Activated CD4-positive, CD25-positive, alpha-beta regulatory T cell treated with anti-CD3 and anti-CD28 coated beads, Interleukin-2, amount 50 U/mL, for 16 hours (primary cell): ENCODE measurements around the gene TAMALIN.

Experiments used
- DNase-seq: peaks from one replicate; pipeline ENCODE4 v3.0.0-alpha.2; 2020; ENCODE audit warnings: low read depth, low spot score

The TAMALIN gene

DNA sequence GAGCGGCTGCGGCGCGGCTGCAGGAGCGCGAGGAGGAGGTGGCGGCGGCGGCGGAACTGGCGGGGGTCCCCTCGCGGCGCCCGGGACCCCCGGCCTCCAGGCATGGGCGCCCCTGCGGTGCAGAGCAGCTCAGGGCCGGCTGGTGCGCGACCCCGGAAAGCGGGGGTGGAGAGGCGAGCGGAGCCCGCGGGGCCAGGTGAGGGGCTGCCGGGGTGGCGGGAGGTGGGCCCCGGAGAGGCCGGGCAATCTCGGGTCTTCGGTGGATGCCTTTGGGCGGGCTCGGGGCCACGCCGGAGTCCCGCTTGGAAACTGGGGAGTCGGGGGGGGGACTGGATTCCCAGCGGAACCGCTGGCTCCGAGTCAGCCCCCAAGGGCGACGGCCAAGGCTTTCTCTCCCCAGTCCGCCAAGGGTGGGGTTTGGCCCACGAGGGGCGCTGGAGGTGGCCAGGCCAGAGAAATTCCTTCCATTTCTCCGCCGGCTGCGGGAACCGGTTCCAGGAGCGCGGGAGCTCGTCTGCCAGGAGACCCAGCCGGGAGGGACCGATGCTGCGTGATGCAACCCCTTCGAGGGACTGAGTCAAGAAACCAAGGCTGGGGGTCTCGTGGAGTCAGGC is 30.6 kb downstream of the TAMALIN start:
- no peak for DNase-seq

DNA sequence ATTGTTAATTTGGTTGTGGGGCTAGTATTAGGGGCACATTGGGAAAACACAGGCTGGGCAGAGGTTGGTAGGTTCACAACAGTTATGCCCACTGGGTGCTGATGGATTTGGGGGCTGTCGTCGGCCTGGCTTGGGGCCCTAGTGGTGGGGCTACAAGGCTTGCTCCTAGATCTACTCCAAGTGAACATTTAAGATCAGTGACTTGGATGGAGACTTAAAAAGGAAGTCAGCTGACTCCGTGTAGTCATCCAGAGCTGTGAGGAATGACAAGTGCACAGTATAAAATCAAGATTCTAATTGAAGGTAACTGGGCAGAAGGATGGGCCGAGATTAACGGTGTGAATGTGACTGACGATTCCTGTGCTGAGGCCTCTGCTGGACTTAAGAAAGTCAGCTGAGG is 31.7 kb downstream of the TAMALIN start:
- no peak for DNase-seq

DNA sequence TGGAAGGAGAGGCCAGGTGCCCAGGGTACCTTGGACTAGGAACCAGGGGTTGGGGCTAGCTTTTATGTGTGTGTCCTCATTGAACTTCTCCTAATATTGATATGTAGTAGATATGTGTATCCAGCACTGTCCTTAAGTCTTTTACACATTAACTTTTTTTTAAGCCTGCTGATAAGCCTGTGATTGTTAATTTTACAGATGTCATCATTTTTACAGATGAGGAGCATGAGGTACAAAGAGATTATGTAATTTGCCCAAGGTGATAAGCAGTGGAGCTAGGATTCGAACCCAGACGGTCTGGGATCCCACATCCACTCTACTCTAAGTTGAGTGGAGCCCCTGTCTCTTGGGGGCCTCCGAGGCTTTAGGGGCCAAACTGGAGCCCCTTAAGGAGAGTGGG is 34.3 kb downstream of the TAMALIN start:
- DNase-seq = no peak

DNA sequence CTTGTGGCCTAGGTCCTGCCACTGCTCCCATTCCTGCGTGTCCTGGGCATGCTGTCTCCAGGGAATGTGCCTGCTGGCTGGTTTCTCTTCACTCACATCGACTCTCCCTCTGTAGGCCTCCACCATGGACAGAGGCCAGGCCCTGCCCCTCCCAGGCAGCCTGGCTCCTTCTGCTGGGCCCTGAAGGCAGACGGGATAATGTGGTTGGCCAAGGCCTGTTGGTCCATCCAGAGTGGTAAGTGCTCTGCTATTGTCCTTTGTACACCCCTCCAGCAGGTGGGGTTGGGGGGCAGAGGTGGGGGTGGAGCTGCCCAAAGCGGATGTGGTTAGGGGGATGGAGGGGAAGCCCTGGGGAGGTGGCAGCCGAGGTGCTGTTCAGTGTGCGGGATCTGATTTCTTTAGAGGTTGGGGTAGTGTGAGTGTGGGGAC is 35.0 kb downstream of the TAMALIN start:
- DNase-seq = no peak

DNA sequence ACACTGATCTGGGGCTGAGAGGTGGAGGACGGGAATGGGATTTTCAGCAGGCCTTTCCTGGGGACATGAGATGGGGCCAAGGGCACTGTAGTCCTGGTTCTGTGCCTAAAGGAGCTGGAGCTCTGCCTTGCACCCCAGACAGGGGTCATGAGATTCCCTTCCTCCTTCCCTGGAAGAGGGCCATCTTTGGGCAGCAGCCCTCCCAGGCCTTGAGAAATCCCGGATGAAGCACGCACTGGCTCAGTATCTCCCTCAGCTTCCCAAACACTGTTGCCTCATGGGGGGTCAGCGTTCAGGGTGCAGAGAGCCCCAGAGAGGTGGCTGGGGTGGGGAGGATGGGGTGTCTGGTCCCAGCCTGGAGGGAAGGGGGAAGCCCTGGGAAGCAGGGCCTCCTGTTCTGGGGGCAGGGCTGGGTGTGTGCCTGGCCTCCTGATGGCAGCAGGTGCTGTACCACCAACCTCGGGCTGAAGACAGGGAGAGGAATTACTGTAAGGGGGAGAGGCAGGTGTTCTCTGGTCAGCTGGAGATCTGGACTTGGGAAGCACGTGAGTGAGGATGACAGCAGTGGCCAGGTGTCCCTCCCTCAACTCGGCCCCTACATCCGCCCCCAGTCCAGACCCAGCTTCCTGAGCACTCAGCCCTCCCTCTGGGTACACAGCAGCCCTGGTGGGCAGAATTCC is 36.1 kb downstream of the TAMALIN start:
- no peak for DNase-seq

DNA sequence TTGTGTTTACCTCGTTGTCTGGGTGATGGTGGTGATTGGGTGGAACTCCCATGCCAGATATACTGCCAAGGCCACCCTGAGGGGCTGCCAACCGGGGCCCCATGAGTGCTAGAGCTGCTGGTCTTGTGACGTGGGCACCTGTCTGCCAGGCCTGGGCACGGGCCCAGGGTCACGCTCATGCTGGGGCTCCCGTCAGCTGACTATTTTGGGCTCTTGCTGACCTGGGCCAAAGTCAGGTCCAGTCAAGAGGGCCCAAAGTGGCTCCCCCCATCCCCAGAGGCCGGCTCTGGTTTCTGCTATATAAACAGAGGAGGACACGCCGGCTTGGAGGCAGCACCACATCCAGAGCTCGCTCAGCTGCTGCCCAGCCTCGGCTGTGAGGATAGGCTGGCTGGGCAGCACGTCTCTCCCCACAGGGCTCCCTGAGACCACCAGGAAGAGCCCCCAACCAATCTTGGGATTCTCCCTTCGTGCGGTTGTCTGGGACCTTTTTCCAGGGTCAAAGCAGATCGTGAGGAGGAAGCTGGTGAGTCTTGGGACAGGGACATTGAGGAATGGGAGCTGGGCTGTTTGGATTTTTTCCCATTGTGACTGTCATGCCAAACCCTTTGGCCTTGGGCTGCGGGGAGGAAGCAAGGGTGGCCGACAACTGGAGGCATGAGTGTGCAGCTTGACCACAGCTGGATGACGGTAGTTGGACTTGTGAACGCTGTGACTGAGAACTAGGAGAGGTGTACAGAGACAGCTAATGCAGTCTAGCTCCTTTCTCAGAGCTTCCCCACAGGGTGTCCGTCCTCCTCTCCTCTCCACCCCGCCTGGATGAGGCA is 36.9 kb downstream of the TAMALIN start:
- no peak for DNase-seq

DNA sequence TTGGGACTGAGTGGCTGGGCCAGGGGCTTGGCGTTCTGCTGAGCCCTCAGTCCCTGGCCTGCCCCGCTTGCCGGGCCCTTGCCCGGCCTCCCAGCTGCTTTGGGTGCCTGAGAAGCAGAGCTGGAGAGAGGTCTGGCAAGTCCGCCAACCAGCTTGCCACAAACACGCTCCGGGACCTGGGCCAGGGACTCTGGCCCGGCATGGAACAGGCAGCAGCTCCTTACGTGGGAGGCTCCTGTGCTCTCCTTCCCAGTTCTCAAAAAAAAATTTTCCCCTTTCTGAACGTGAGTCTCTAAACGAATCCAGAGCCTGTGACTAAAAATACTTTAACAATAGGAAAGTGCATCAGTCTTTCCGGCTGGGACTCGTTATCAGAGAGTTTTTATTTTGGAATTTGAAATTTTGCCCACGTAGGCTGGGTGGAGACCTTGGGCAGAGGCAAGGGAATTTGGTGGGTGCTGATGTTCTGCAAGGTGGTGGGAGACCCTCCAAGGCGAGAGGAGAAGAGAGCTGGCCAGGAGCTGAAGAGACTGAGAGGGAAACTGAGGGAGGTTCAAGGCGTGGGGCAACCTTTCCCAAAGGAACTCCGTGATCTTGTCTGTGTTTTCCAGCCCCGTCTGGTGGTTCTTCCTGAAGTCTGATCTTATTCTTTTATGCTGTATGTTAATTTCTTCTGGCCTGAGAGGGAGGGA is 37.7 kb downstream of the TAMALIN start:
- DNase-seq = no peak

DNA sequence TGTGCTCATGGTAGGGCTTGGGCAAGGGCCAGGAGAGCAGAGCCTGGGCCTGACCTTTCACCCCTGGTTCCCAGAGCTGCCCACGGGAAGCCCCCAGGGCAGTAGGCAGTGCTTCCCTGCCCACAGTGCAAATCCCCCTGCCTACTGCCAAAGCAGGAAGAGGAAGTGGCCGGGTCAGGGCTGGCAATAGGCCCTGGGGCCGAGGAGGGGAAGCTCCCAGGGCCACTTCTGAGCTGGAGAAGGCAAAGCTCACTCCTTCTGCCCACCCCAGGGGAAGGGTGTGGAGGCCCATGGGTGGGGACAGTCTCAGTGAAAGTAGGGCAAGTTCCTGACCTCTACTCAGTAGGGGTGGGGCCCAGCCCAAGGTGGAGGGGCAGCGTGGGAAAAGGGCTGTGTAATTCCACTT is 39.1 kb downstream of the TAMALIN start:
- no peak for DNase-seq

DNA sequence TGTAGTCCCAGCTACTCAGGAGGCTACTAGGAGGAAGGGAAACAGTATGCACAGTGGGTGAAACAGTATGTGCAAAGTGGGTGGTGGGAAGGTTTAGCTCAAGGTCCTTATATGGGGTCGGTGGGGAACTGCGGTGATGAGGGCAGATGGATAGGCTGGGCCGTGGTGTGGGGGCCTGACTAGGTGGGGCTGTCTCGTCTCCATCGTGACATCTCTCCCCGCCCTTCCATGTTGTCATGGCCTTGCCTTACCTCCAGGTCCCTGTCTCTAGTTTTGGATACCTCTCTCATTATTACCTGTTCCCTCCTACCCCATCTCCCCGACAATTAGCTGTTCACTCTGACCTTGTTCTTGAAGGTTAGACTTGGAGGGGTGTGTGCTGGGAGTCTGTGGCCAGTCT is 40.1 kb downstream of the TAMALIN start:
- DNase-seq = no peak

DNA sequence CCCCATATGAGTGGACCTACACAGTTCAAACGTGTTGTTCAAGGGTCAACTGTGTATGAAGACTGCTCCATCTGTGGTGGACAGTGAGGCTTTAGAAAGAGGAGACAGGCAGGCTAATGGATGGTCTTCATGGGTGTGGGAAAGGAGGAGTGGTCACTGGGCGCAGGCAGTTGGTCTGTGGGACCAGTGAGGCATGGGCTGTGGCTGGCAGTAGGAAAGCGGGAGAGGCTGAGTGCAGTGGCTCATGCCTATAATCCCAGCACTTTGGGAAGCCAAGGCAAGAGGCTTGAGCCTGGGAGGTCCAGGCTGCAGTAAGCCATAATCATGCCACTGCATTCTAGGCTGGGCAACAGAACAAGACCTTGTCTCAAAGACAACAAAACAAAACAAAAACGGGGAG is 42.5 kb downstream of the TAMALIN start:
- DNase-seq = no peak

DNA sequence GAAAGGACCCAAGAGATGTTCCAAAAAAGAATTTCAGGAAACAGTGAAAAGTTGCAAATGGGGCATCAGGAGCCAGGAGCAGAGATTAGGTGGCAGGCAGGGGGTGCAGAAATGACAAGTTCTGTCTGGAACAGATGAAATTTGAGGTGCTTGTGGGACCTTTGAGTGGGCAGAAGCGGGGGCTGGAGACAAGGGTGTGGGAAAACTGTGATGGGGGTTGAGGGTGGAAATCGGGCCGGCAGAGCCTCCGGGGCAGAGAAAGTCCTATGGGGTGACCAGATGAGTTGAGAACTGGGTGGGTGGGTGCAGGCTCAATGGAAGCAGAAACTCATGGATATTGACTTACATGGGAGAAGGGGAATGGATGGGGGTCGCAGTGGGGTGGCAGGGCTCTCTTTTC is 42.9 kb downstream of the TAMALIN start:
- no peak for DNase-seq

DNA sequence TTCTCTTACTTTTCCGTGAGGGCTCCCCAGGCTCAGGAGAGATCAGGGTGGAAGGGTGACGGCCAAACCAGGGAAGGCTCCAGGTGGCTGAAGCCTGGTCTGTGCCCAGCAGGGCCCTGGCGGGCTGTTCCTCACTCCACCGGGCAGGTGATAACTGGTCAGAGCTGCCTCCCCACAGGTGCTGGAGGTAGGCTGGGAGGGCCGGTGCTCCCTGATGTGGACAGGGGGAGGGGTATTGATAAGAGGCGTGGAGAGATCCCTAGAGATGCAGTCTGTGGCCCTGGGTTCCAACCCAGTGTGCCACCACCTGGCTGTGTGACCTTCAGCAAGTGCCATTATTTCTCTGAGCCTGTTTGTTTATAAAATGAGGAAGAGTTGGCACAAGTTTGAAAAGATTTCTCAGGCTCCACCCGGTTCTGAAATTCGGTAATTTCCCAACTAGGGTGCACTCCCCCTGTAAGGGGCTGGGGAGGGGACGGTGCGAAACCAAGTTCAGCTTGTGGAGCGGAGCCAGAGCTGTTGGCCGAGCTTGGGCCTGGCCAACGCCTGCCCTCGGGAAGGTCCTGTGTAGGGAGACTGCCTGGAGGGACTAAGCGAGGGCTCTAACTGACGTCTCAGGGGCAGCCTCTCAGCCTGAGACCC is 43.5 kb downstream of the TAMALIN start:
- DNase-seq = no peak

DNA sequence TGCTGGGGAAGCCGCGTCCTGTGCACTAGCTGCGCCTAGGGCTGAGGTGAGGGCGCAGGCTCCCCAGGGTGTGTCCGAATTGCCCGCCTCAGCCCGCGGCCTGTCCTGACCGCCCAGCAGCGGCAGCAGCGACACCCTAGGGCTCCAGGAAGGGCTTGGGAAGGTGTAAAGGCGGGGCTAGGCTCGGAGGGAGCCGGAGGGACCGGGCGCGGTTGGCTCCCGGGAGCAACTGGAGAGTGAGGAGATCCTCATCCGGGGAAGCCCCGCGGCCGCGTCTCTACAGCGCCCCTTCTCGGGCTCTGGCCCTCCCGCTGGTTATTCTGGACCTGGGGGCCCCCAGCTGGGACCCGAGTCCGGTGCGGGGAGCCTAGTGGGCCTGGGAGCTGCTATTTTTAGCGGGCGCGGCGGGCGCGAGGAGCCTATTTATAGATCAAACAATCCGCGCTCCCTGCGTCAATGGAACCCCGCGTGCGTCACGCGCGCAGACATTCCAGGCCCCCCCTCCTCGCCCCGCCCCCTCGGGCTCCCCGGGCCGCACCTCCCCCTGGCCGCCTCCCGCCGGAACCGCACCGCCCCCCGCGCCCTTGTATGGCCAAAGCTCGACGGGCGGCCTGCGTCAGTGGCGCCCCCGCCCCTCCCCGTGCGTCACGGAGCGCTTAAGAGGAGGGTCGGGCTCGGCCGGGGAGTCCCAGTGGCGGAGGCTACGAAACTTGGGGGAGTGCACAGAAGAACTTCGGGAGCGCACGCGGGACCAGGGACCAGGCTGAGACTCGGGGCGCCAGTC is 44.2 kb downstream of the TAMALIN start, which contains the start of gene NR4A1:
Gene NR4A1 (plus strand): TSS at position 685 of the 784 bp plus-strand sequence. CDS start 2,887 bp downstream, outside the sequence.
- DNase-seq = peak; percentile 98

DNA sequence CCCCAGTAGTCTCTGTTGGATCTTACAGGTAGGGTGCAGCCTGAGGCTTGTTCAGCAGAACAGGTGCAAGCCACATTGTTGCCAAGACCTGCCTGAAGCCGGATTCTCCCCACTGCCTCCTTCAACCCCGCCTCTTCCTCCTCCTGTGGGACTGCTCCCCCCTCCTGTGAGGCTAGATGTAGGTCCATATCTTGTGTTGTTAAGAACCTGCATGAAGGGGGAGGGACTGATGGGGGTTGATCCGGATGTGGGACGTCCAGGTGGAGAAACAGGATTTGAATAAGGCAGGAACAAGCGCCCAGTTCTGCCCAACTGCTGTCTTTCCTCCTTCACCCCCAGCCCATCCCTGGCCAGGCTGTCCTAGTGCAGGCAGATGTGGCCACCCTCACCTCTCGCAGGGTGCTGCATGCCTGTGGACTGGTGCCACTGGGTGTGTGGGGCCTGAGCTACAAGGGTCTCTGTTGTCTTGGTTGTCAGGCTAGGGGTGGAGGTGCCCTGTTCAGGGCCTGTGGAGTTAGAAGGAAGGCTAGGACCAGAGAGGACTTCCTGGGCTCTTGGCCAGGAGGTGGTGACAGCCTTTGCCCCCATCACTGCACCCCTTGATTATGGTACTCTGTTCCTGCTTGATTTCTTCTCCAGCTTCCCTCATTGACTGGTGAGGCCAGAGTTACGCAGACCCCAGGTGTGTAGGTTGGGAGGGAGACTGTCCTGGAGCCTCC is 45.9 kb downstream of the TAMALIN start:
- no peak for DNase-seq

DNA sequence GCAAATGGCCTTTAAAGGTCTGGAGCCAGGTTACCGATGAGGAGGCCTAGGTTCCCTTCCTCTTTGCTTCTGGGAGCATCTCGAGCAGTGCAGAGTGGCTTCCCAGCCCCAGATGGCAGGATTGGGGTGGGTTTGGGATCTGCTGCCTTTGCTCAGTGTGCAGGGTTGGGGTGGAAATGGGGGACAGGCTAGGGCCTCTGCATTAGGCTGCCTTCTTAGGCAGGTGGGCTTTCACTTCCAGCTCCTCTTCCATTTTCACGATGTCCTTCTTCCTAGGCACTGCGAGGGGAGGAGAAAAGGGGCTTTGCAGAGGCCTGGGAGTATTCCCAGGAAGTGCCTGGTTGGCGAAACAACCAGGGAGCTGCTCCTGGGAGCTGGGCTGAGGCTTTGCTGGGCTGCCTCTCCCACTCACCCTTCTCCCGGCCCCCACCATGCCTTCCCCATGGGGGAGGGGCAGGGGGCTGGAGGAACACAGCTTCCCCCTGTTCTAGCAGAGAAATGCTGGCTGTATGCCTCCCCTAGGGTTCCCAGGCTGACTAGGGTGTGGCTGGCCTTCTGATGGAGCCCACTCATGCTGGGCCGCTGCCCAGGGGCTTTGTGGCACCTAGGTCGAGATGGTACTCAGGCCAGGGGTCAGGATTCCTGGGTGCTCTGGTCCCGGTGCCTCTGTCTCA is 46.9 kb downstream of the TAMALIN start:
- no peak for DNase-seq

DNA sequence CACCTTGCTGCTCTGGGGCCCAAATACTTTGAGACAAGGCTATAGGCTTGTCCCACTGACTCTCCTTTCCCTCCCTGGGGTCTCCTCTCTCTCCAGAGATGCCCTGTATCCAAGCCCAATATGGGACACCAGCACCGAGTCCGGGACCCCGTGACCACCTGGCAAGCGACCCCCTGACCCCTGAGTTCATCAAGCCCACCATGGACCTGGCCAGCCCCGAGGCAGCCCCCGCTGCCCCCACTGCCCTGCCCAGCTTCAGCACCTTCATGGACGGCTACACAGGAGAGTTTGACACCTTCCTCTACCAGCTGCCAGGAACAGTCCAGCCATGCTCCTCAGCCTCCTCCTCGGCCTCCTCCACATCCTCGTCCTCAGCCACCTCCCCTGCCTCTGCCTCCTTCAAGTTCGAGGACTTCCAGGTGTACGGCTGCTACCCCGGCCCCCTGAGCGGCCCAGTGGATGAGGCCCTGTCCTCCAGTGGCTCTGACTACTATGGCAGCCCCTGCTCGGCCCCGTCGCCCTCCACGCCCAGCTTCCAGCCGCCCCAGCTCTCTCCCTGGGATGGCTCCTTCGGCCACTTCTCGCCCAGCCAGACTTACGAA is 47.6 kb downstream of the TAMALIN start:
- no peak for DNase-seq

DNA sequence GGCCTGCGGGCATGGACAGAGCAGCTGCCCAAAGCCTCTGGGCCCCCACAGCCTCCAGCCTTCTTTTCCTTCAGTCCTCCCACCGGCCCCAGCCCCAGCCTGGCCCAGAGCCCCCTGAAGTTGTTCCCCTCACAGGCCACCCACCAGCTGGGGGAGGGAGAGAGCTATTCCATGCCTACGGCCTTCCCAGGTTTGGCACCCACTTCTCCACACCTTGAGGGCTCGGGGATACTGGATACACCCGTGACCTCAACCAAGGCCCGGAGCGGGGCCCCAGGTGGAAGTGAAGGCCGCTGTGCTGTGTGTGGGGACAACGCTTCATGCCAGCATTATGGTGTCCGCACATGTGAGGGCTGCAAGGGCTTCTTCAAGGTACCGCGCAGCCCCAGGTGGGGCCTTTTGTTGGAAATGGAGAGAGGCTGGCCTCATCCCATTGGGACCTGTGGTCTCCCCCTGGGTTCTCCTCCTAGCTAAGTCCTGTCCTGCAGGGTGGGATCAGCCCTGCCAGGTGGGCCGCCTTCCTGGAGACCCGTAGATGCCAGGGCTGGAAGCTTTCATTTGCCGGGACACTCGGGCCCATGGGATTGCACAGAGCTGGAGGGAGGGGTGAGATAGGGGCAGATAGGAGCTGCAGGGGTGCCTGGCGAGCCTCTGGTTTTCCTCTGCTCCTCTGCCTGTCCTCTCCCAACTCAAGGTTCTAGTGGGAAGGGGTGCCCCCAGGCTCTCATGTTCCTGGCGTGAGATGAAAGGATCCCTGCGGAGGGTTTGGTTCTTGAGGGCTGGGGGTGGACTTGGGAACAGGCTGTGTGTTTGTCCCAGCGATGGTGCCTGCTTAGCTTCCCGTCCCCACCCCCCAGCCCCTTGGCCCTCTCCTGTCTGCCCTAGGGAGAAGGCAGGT is 48.3 kb downstream of the TAMALIN start:
- DNase-seq = no peak
